MCF 10A (cell line): Measurements from ENCODE around the gene CCDC47. TPM values are rescaled to one million over a fixed set of nuclear protein-coding genes. Genes with fewer than 3 reads are reported as not detected.

Experiments used
- BruUV-seq: library from RNA; stranded (reverse); fragments of 400-500 nt; replicated peaks from 2 replicates; lab custom pipeline; 2021; lab: Mats Ljungman, UMichigan
- CTCF ChIA-PET: fragments of 300-600 bp; sonication (Branson Sonifier 250); formaldehyde crosslinking; extraction: SDS; loops from one replicate; lab custom pipeline; 2021; ENCODE audit warnings: antibody characterized with exemption, inconsistent platforms; lab: Yijun Ruan, JAX
- POLR2A ChIA-PET: fragments of 300-600, 350-650 bp; sonication (Branson Sonifier 250); formaldehyde crosslinking; extraction: SDS; loops from one replicate; lab custom pipeline; 2020; ENCODE audit warnings: antibody characterized with exemption, inconsistent platforms; lab: Yijun Ruan, JAX
- DNase-seq: peaks from one replicate; pipeline ENCODE4 v3.0.0-alpha.2; 2018; ENCODE audit not compliant: unreplicated experiment
- H3K27ac Mint-ChIP-seq: one replicate; pipeline ENCODE4 v1.8.0; 2022; ENCODE audit warnings: mild to moderate bottlenecking, low read depth, mixed read lengths; ENCODE audit not compliant: unreplicated experiment
- H3K27me3 Mint-ChIP-seq: one replicate; pipeline ENCODE4 v1.8.0; 2022; ENCODE audit warnings: mixed read lengths; ENCODE audit not compliant: insufficient read depth, unreplicated experiment
- H3K36me3 Mint-ChIP-seq: one replicate; pipeline ENCODE4 v1.8.0; 2022; ENCODE audit warnings: mild to moderate bottlenecking, moderate library complexity, mixed read lengths; ENCODE audit not compliant: insufficient read depth, unreplicated experiment
- H3K4me1 Mint-ChIP-seq: one replicate; pipeline ENCODE4 v1.8.0; 2022; ENCODE audit warnings: mixed read lengths; ENCODE audit not compliant: insufficient read depth, unreplicated experiment
- H3K4me3 Mint-ChIP-seq: one replicate; pipeline ENCODE4 v1.8.0; 2022; ENCODE audit warnings: mild to moderate bottlenecking, moderate library complexity, mixed read lengths; ENCODE audit not compliant: unreplicated experiment
- H3K9me3 Mint-ChIP-seq: one replicate; pipeline ENCODE4 v1.8.0; 2022; ENCODE audit warnings: mixed read lengths; ENCODE audit not compliant: unreplicated experiment
- intact Hi-C: fragments of 100-400 bp; cut with micrococcal nuclease; formaldehyde crosslinking; loops from 2 replicates; pipeline ENCODE4 v1.14.1; 2022
- total RNA-seq: library from RNA; stranded (reverse); gene quantifications from 2 replicates; pipeline ENCODE4 v1.2.3, GENCODE V29; 2022
- TF ChIP-seq, protein P1 (sequence below): fragments of 200-600 bp; IDR thresholded peaks from one replicate; pipeline ENCODE4 v1.8.0; 2022; ENCODE audit warnings: antibody characterized with exemption, mild to moderate bottlenecking; ENCODE audit not compliant: unreplicated experiment

Gene CCDC47
- total RNA-seq, 1 experiment from 2014 or later, result 114 TPM

DNA sequence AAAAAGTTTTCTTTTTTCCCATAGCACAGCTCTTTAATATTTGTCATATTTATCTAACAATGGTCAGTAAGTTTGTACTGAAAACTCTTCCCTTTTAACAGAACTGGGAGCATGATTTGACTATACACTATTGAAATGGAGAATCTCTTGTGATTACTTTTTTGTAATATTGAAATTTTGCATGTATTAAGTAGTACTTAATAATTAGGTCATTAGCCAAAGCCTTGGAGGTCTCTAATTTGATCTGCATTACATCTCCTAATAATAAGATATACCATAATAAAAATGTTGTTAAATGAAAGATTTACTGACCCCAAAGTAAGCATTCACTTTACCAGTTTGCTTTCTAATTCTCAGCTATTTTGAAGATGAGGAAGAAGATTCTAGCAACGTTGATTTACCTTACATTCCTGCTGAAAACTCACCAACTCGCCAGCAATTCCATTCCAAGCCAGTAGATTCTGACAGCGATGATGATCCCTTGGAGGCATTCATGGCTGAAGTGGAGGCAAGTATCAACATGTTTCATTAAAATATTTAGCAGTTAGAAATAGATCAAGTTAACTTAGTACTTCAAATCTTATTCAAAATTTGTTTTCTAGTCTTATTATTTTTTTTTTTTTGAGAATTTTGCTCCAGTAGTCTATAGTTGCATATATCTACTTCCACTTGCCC lies 18.8 kb upstream of the CCDC47 start:
- POLR2A ChIA-PET, result interaction anchor here (0.9 to 12.7 kb wide), 7 partner anchors 9 to 169 kb away, joined by 3 to 211 read pairs (median 4); partner anchors contain the start of genes CCDC47, DDX42 and FTSJ3
- peaks cover 13% of the 10 kb centered on the region for H3K4me1 Mint-ChIP-seq
- peak; percentile 25 for DNase-seq
- TF ChIP-seq, protein P1, sequence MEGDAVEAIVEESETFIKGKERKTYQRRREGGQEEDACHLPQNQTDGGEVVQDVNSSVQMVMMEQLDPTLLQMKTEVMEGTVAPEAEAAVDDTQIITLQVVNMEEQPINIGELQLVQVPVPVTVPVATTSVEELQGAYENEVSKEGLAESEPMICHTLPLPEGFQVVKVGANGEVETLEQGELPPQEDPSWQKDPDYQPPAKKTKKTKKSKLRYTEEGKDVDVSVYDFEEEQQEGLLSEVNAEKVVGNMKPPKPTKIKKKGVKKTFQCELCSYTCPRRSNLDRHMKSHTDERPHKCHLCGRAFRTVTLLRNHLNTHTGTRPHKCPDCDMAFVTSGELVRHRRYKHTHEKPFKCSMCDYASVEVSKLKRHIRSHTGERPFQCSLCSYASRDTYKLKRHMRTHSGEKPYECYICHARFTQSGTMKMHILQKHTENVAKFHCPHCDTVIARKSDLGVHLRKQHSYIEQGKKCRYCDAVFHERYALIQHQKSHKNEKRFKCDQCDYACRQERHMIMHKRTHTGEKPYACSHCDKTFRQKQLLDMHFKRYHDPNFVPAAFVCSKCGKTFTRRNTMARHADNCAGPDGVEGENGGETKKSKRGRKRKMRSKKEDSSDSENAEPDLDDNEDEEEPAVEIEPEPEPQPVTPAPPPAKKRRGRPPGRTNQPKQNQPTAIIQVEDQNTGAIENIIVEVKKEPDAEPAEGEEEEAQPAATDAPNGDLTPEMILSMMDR, result no peak
- H3K36me3 Mint-ChIP-seq, result peaks cover 96% of the 10 kb centered on the region
- CTCF ChIA-PET, result interaction anchor here (0.6 to 0.8 kb wide), 5 partner anchors 17 to 296 kb away, joined by 3 to 6 read pairs (median 3); partner anchors contain the start of gene DDX42
- no TSS peak for BruUV-seq
- no peaks in the 10 kb centered on the region for H3K27me3 Mint-ChIP-seq
- H3K4me3 Mint-ChIP-seq, result no peak overlapping the region
- intact Hi-C loops, result no loop called here
- no peaks in the 10 kb centered on the region for H3K9me3 Mint-ChIP-seq
- peak overlapping the region; percentile 91 for H3K27ac Mint-ChIP-seq

- BruUV-seq, result no TSS peak
- ChIA-PET POLR2A (interaction anchor here (12.7 kb wide), 1 partner anchor 13 kb away, joined by 211 read pairs; the partner anchor contains the start of genes CCDC47 and DDX42), CTCF (no interaction called here)
- Mint-ChIP-seq H3K4me3 (no peak overlapping the region), H3K36me3 (peaks cover 89% of the 10 kb centered on the region), H3K27me3 (no peaks in the 10 kb centered on the region), H3K4me1 (peaks cover 18% of the 10 kb centered on the region), H3K27ac (no peak overlapping the region), H3K9me3 (no peaks in the 10 kb centered on the region)
- DNase-seq, result no peak
- TF ChIP-seq, protein P1, result no peak
- intact Hi-C loops, result no loop called here
Measured at GRCh38 chr17:63790057-63790456, 16.7 kb upstream of the CCDC47 start.

GRCh38 chr17:63786971-63787711 lies 13.7 kb upstream of the CCDC47 start:
- Mint-ChIP-seq H3K4me1 (peaks cover 22% of the 10 kb centered on the region), H3K9me3 (no peaks in the 10 kb centered on the region), H3K36me3 (peaks cover 73% of the 10 kb centered on the region), H3K27ac (no peak overlapping the region), H3K27me3 (no peaks in the 10 kb centered on the region), H3K4me3 (no peak overlapping the region)
- BruUV-seq, result no TSS peak
- POLR2A ChIA-PET, result interaction anchor here (0.6 to 12.7 kb wide), 6 partner anchors 11 to 273 kb away, joined by 3 to 211 read pairs (median 4); partner anchors contain the start of genes CCDC47, DDX42 and STRADA
- intact Hi-C loops, result no loop called here
- TF ChIP-seq, protein P1, result no peak
- CTCF ChIA-PET, result interaction anchor here (0.6 to 0.8 kb wide), 2 partner anchors 9 to 207 kb away, joined by 4 to 5 read pairs; no protein-coding TSS in a partner anchor
- DNase-seq, result peak; percentile 65

- Mint-ChIP-seq H3K27ac (peak overlapping the region; percentile 42), H3K4me3 (no peak overlapping the region), H3K4me1 (peaks cover 26% of the 10 kb centered on the region), H3K36me3 (peaks cover 63% of the 10 kb centered on the region), H3K9me3 (no peaks in the 10 kb centered on the region), H3K27me3 (no peaks in the 10 kb centered on the region)
- DNase-seq, result no peak
- BruUV-seq, result no TSS peak
- intact Hi-C loops, result no loop called here
- CTCF ChIA-PET, result interaction anchor here (0.6 to 0.8 kb wide), 2 partner anchors 10 to 206 kb away, joined by 4 to 5 read pairs; no protein-coding TSS in a partner anchor
- TF ChIP-seq, protein P1, result no peak
- POLR2A ChIA-PET, result interaction anchor here (0.6 to 12.7 kb wide), 6 partner anchors 10 to 44 kb away, joined by 3 to 211 read pairs (median 4); partner anchors contain the start of genes CCDC47, DDX42 and STRADA
Measured at GRCh38 chr17:63786117-63786516, 12.7 kb upstream of the CCDC47 start.
